NCI-H82 (cell line): ENCODE results near the gene GLUL.

ENCODE experiments used
- DNase-seq: peaks from one replicate; lab custom pipeline; 2025; lab: John Stamatoyannopoulos, UW

GLUL gene

GRCh38 chr1:182391362-182392049, at the start of gene GLUL:
Gene GLUL, minus strand, starts transcription at chr1:182391790. Its CDS starts 3,053 bp downstream, at chr1:182388737.
- peak; percentile 98 for DNase-seq

- DNase-seq = no peak
Measured at GRCh38 chr1:182438326-182438725, 46.7 kb upstream of the GLUL start.

GRCh38 chr1:182433580-182433979, 42.0 kb upstream of the GLUL start:
- DNase-seq = no peak

GRCh38 chr1:182431278-182431677, 39.7 kb upstream of the GLUL start:
- peak; percentile 42 for DNase-seq

GRCh38 chr1:182430263-182431068, 38.9 kb upstream of the GLUL start:
- no peak for DNase-seq

GRCh38 chr1:182428043-182428442, 36.5 kb upstream of the GLUL start:
- DNase-seq = no peak

- DNase-seq = peak; percentile 14
Measured at GRCh38 chr1:182426442-182427430, 35.1 kb upstream of the GLUL start.

GRCh38 chr1:182415789-182416188, 24.2 kb upstream of the GLUL start:
- DNase-seq = no peak

GRCh38 chr1:182413969-182414368, 22.4 kb upstream of the GLUL start:
- DNase-seq = no peak

GRCh38 chr1:182413486-182413885, 21.9 kb upstream of the GLUL start:
- DNase-seq = no peak

GRCh38 chr1:182410620-182411273, 19.2 kb upstream of the GLUL start:
- DNase-seq = peak; percentile 17

GRCh38 chr1:182410138-182410537, 18.5 kb upstream of the GLUL start:
- no peak for DNase-seq

GRCh38 chr1:182408435-182409075, 17.0 kb upstream of the GLUL start:
- DNase-seq = no peak

- no peak for DNase-seq
Measured at GRCh38 chr1:182407724-182408123, 16.1 kb upstream of the GLUL start.

GRCh38 chr1:182406012-182406411, 14.4 kb upstream of the GLUL start:
- DNase-seq = no peak

- no peak for DNase-seq
Measured at GRCh38 chr1:182405578-182405977, 14.0 kb upstream of the GLUL start.

- peak; percentile 54 for DNase-seq
Measured at GRCh38 chr1:182404781-182405180, 13.2 kb upstream of the GLUL start.

GRCh38 chr1:182400567-182400966, 9.0 kb upstream of the GLUL start, which contains the start of gene TEDDM1:
Gene TEDDM1, minus strand, starts transcription at chr1:182400667. Its CDS starts 182 bp downstream, at chr1:182400485.
- no peak for DNase-seq

GRCh38 chr1:182397653-182398393, 6.2 kb upstream of the GLUL start:
- no peak for DNase-seq

GRCh38 chr1:182395906-182396305, 4.3 kb upstream of the GLUL start:
- no peak for DNase-seq
